Stomach (tissue), 4 donors: ENCODE measurements around the gene S1PR5.

Experiments
- EP300 ChIP-seq: sonication (generic); formaldehyde crosslinking; IDR thresholded peaks from one replicate; pipeline ENCODE4 v1.6.1; 2017; ENCODE audit warnings: antibody characterized with exemption
- TF ChIP-seq, protein P1 (sequence below), 7 experiments: fragments of 450-650 bp in 4 of 7; fragments of 200-600 bp in 3 of 7; sonication (generic) in 3 of 7; IDR thresholded peaks; one replicate each; pipeline ENCODE4 v1.5.1; 2016 to 2019; ENCODE audit warnings: antibody characterized with exemption in 7 of 7, control low read depth in 2 of 7, mild to moderate bottlenecking in 1 of 7

DNA sequence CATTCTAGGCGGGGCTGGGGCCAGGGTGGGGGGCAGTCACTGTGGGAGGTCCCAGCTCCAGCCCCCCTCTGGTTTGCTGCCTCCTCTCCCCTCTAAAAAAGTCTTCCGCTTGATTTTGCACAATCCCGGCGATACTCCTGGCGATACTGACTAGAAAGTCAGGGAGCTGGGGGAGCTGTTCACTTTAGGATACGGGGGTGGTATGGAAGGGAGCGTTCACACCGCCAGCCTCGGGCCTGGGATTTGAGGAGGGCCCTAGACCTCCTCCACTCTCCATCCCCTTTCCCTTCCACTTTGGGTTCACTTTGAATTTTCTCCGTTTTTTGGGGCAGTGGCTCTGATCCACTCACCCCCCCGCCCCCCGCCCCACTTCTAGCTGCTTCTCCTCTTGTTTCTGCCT is 49.1 kb downstream of the S1PR5 start:
- TF ChIP-seq, protein P1, sequence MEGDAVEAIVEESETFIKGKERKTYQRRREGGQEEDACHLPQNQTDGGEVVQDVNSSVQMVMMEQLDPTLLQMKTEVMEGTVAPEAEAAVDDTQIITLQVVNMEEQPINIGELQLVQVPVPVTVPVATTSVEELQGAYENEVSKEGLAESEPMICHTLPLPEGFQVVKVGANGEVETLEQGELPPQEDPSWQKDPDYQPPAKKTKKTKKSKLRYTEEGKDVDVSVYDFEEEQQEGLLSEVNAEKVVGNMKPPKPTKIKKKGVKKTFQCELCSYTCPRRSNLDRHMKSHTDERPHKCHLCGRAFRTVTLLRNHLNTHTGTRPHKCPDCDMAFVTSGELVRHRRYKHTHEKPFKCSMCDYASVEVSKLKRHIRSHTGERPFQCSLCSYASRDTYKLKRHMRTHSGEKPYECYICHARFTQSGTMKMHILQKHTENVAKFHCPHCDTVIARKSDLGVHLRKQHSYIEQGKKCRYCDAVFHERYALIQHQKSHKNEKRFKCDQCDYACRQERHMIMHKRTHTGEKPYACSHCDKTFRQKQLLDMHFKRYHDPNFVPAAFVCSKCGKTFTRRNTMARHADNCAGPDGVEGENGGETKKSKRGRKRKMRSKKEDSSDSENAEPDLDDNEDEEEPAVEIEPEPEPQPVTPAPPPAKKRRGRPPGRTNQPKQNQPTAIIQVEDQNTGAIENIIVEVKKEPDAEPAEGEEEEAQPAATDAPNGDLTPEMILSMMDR (IDR thresholded peaks at IDR 0.05): no peak
- TF ChIP-seq EP300: no peak
